Spleen (tissue), 11 donors: ENCODE measurements around the gene TSC22D1. TPM values are rescaled to one million over a fixed set of nuclear protein-coding genes. Genes with fewer than 3 reads are reported as not detected.

Experiments
- DNase-seq: peaks from one replicate; pipeline ENCODE4 v3.0.0-alpha.2; 2020
- H3K27ac ChIP-seq, 8 donors: fragments of 200-600 bp; sonication (generic) in 7 of 8; 1 replicate in 4 of 8; 2 replicates in 4 of 8; pipeline versions ENCODE4 v1.5.0 to v1.8.0; 2016 to 2021; ENCODE audit warnings: inconsistent platforms in 4 of 8, mild to moderate bottlenecking in 4 of 8, moderate library complexity in 1 of 8
- H3K27me3 ChIP-seq, 7 donors: fragments of 200-600 bp; sonication (generic) in 6 of 7; replicated peaks in 1 of 7; 1 replicate in 4 of 7; 2 replicates in 3 of 7; pipeline versions ENCODE4 v1.5.0 to v1.8.0; 2016 to 2021; ENCODE audit warnings: inconsistent platforms in 3 of 7, mild to moderate bottlenecking in 1 of 7
- H3K36me3 ChIP-seq, 6 donors: fragments of 200-600 bp; sonication (generic) in 5 of 6; 1 replicate in 4 of 6; 2 replicates in 2 of 6; pipeline versions ENCODE4 v1.5.0 to v1.8.0; 2016 to 2021; ENCODE audit warnings: inconsistent platforms in 2 of 6
- H3K4me1 ChIP-seq, 6 donors: fragments of 200-600 bp; sonication (generic) in 5 of 6; 1 replicate in 3 of 6; 2 replicates in 3 of 6; pipeline versions ENCODE4 v1.5.0 to v1.8.0; 2016 to 2021; ENCODE audit warnings: inconsistent platforms in 3 of 6
- H3K4me3 ChIP-seq, 8 donors: fragments of 200-600 bp; sonication (generic) in 7 of 8; 1 replicate in 4 of 8; 2 replicates in 4 of 8; pipeline versions ENCODE4 v1.5.0 to v1.8.0; 2016 to 2021; ENCODE audit warnings: inconsistent platforms in 4 of 8, mild to moderate bottlenecking in 4 of 8, moderate library complexity in 2 of 8
- H3K9me3 ChIP-seq, 8 donors: fragments of 200-600 bp; sonication (generic) in 7 of 8; 1 replicate in 4 of 8; 2 replicates in 4 of 8; pipeline versions ENCODE4 v1.5.0 to v1.8.0; 2016 to 2021; ENCODE audit warnings: inconsistent platforms in 4 of 8
- POLR2A ChIP-seq, 3 donors: fragments of 450-650 bp; IDR thresholded peaks; one replicate each; pipeline ENCODE4 v1.5.1; 2017; ENCODE audit warnings: antibody characterized with exemption in 3 of 3, mild to moderate bottlenecking in 1 of 3
- POLR2AphosphoS5 ChIP-seq, 3 donors: sonication (generic); formaldehyde crosslinking; IDR thresholded peaks; one replicate each; pipeline ENCODE4 v1.5.1; 2017; ENCODE audit warnings: antibody characterized with exemption in 3 of 3
- WGBS, 5 donors: extraction: QIAGEN DNeasy Blood & Tissue Kit in 3 of 5; methylation state at CpG; one replicate each; pipeline versions ENCODE4 v1.1.5 to v1.1.7; 2013 to 2018; 5-methylcytosine and 5-hydroxymethylcytosine counted together
- intact Hi-C: fragments of 100-400 bp; cut with DNase I; formaldehyde crosslinking; loops from one replicate; pipeline ENCODE4 v1.15.0; 2023; ENCODE audit warnings: low total_unique reads
- polyA plus RNA-seq, 3 donors: library from polyadenylated mRNA; stranded (reverse); fragments of 200-250 nt; gene quantifications; one replicate each; pipeline ENCODE4 v1.2.1, GENCODE V29; 2013
- total RNA-seq, 7 donors: library from RNA; depleted of rRNA in 3 of 7; stranded (reverse); fragments of >200 nt in 3 of 7; fragmentation: NEBNext Ultra II Directional in 4 of 7; extraction: Animal tissue kit (Norgen Biotek cat#: 25700) in 4 of 7; gene quantifications; one replicate each; pipeline versions ENCODE4 v1.1.0 to v1.2.1, GENCODE V29; 2016 to 2021
- TF ChIP-seq, protein P1 (sequence below), 11 experiments: fragments of 200-600 bp in 7 of 11; fragments of 450-650 bp in 4 of 11; sonication (generic) in 4 of 11; IDR thresholded peaks in 8 of 11; conservative IDR thresholded peaks in 3 of 11; 1 replicate in 7 of 11; 2 replicates in 4 of 11; pipeline versions ENCODE4 v1.4.0 to v1.8.0; 2016 to 2021; ENCODE audit warnings: antibody characterized with exemption in 11 of 11, inconsistent platforms in 4 of 11, mild to moderate bottlenecking in 1 of 11
- donor health status: healthy with polysubstance abuse.
- donor health status: DM: no; HTN: no; CAD: no; lungs with moderate emphysema.
- donor health status: DM: no; HTN: no; CAD: no.
- donor health status: Bipolar disorder and iron deficiency.
- donor health status: healthy.
- donor health status: DM: no; HTN: no; CAD: no.
- donor health status: DM: yes; HTN: yes; CAD: no.

The TSC22D1 gene
- total and polyA plus RNA-seq, 10 donors: 14.3 to 66.3 (median 42.6) TPM

- no peak for DNase-seq
- TF ChIP-seq POLR2A (IDR thresholded peaks at IDR 0.05): no peak
- no peak for TF ChIP-seq POLR2AphosphoS5 (IDR thresholded peaks at IDR 0.05)
- TF ChIP-seq, protein P1, sequence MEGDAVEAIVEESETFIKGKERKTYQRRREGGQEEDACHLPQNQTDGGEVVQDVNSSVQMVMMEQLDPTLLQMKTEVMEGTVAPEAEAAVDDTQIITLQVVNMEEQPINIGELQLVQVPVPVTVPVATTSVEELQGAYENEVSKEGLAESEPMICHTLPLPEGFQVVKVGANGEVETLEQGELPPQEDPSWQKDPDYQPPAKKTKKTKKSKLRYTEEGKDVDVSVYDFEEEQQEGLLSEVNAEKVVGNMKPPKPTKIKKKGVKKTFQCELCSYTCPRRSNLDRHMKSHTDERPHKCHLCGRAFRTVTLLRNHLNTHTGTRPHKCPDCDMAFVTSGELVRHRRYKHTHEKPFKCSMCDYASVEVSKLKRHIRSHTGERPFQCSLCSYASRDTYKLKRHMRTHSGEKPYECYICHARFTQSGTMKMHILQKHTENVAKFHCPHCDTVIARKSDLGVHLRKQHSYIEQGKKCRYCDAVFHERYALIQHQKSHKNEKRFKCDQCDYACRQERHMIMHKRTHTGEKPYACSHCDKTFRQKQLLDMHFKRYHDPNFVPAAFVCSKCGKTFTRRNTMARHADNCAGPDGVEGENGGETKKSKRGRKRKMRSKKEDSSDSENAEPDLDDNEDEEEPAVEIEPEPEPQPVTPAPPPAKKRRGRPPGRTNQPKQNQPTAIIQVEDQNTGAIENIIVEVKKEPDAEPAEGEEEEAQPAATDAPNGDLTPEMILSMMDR (IDR thresholded peaks at IDR 0.05 in 8 of 11, conservative IDR thresholded peaks at IDR 0.05 in 3 of 11): no peak
- Histone ChIP-seq H3K4me1 (no peaks in the 10 kb centered on the region), H3K27ac (no peak overlapping the region), H3K36me3 (no peaks in the 10 kb centered on the region), H3K4me3 (no peak overlapping the region), H3K27me3 (no peaks in the 10 kb centered on the region), H3K9me3 (no peaks in the 10 kb centered on the region)
- intact Hi-C loops: no loop called here
- WGBS, 5 donors: 77 to 98% (median 78%) methylated on average over 6 to 7 of the region's 7 CpGs
Measured at GRCh38 chr13:44388427-44389059, 187.6 kb downstream of the TSC22D1 start.

- intact Hi-C loops: no loop called here
- WGBS, 5 donors: 74 to 83% (median 81%) methylated on average over 7 of the region's 7 CpGs
- H3K9me3 ChIP-seq: no peaks in the 10 kb centered on the region
- no peaks in the 10 kb centered on the region for H3K27me3 ChIP-seq
- DNase-seq: no peak
- no peaks in the 10 kb centered on the region for H3K4me1 ChIP-seq
- TF ChIP-seq POLR2AphosphoS5 (IDR thresholded peaks at IDR 0.05): no peak
- TF ChIP-seq, protein P1 (IDR thresholded peaks at IDR 0.05 in 8 of 11, conservative IDR thresholded peaks at IDR 0.05 in 3 of 11): no peak
- TF ChIP-seq POLR2A (IDR thresholded peaks at IDR 0.05): no peak
- H3K36me3 ChIP-seq: no peaks in the 10 kb centered on the region
- no peak overlapping the region for H3K4me3 ChIP-seq
- no peak overlapping the region for H3K27ac ChIP-seq
Measured at GRCh38 chr13:44386913-44387556, 189.1 kb downstream of the TSC22D1 start.

DNA sequence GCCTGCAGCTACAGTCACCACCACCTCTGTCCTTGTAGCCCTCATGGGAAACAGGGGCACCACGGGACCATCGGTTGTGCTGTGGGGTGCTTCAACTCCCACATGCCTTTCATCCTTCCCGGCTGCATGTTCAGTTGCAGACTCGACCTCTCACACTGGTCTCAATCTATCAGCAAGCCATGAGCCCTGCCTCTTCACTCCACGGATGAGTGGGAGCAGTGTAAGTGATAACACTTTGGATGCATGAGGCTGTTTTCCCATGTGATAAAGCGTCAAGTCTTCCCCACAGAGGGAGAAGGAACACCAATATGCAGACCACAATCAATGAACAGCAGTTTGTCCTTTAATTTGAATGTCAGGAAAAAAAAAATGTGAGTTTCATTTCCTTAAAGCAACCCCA lies 190.3 kb downstream of the TSC22D1 start:
- Histone ChIP-seq H3K27ac (no peak overlapping the region), H3K9me3 (no peaks in the 10 kb centered on the region), H3K36me3 (no peaks in the 10 kb centered on the region), H3K27me3 (no peaks in the 10 kb centered on the region), H3K4me1 (no peaks in the 10 kb centered on the region), H3K4me3 (no peak overlapping the region)
- 66 to 82% (median 80%) methylated on average over 6 of the region's 6 CpGs for WGBS, 5 donors
- intact Hi-C loops: no loop called here
- TF ChIP-seq, protein P1 (IDR thresholded peaks at IDR 0.05 in 8 of 11, conservative IDR thresholded peaks at IDR 0.05 in 3 of 11): no peak
- TF ChIP-seq POLR2A (IDR thresholded peaks at IDR 0.05) (no peak), POLR2AphosphoS5 (IDR thresholded peaks at IDR 0.05) (no peak)
- no peak for DNase-seq

DNA sequence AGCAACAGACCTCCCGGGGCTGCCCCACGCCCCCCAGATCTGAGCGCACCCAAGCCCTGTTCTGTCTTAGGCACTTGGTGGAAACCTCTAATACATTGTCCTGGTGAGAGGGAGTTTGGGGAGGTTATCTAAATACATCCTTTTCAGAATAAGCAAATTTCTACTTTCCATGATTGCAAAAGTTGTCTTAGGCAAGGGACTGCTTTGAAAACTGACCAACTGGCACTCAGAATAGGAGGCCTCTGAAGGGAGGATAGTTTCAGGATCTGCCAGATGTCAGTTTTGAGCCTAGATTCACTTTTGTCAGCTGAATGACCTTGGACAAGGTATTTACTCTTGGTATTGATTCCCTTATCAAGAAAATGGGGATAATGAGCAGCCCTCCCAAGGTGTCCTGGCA lies 190.7 kb downstream of the TSC22D1 start:
- no peaks in the 10 kb centered on the region for H3K27me3 ChIP-seq
- no peaks in the 10 kb centered on the region for H3K36me3 ChIP-seq
- no peak overlapping the region for H3K4me3 ChIP-seq
- no peak for DNase-seq
- TF ChIP-seq POLR2A (IDR thresholded peaks at IDR 0.05): no peak
- TF ChIP-seq POLR2AphosphoS5 (IDR thresholded peaks at IDR 0.05): no peak
- TF ChIP-seq, protein P1 (IDR thresholded peaks at IDR 0.05 in 8 of 11, conservative IDR thresholded peaks at IDR 0.05 in 3 of 11): no peak
- no peak overlapping the region for H3K27ac ChIP-seq
- no peaks in the 10 kb centered on the region for H3K4me1 ChIP-seq
- WGBS, 5 donors: 93 to 98% (median 94%) methylated on average over 3 of the region's 3 CpGs
- intact Hi-C loops: no loop called here
- no peaks in the 10 kb centered on the region for H3K9me3 ChIP-seq
